Stomach (tissue), 9 donors: ENCODE measurements around the gene HERPUD1. TPM values are rescaled to one million over a fixed set of nuclear protein-coding genes. Genes with fewer than 3 reads are reported as not detected.

Source experiments
- DNase-seq, 2 donors: peaks; one replicate each; pipeline versions ENCODE4 v3.0.0 to v3.0.0-alpha.2; 2013 to 2019
- H3K27ac ChIP-seq, 5 donors: fragments of 200-600 bp in 4 of 5; sonication (generic) in 4 of 5; one replicate each; pipeline ENCODE4 v1.5.1; 2013 to 2019; ENCODE audit warnings: mild to moderate bottlenecking in 1 of 5, moderate library complexity in 1 of 5
- H3K27me3 ChIP-seq, 3 donors: fragments of 200-600 bp; sonication (generic); one replicate each; pipeline ENCODE4 v1.5.1; 2017 to 2019; ENCODE audit warnings: mixed run types in 1 of 3
- H3K36me3 ChIP-seq, 4 donors: fragments of 200-600 bp; sonication (generic); 1 replicate in 3 of 4; 2 replicates in 1 of 4; pipeline ENCODE4 v1.5.1; 2016 to 2019
- H3K4me1 ChIP-seq, 4 donors: fragments of 200-600 bp; sonication (generic); one replicate each; pipeline ENCODE4 v1.5.1; 2016 to 2019
- H3K4me3 ChIP-seq, 4 donors: fragments of 200-600 bp; sonication (generic) in 3 of 4; one replicate each; pipeline ENCODE4 v1.5.1; 2016 to 2019; ENCODE audit warnings: mild to moderate bottlenecking in 1 of 4
- H3K9me3 ChIP-seq, 4 donors: fragments of 200-600 bp; sonication (generic); one replicate each; pipeline ENCODE4 v1.5.1; 2016 to 2019
- CTCF ChIP-seq, 7 experiments: fragments of 450-650 bp in 4 of 7; fragments of 200-600 bp in 3 of 7; sonication (generic) in 3 of 7; IDR thresholded peaks; one replicate each; pipeline ENCODE4 v1.5.1; 2016 to 2019; ENCODE audit warnings: antibody characterized with exemption in 7 of 7, control low read depth in 2 of 7, mild to moderate bottlenecking in 1 of 7
- EP300 ChIP-seq: sonication (generic); formaldehyde crosslinking; IDR thresholded peaks from one replicate; pipeline ENCODE4 v1.6.1; 2017; ENCODE audit warnings: antibody characterized with exemption
- POLR2A ChIP-seq, 4 donors: fragments of 450-650 bp; IDR thresholded peaks; one replicate each; pipeline ENCODE4 v1.6.1; 2016; ENCODE audit warnings: antibody characterized with exemption in 4 of 4, control low read depth in 2 of 4, mild to moderate bottlenecking in 1 of 4, moderate library complexity in 1 of 4
- POLR2AphosphoS5 ChIP-seq, 3 donors: sonication (generic); formaldehyde crosslinking; IDR thresholded peaks; one replicate each; pipeline ENCODE4 v1.6.1; 2016; ENCODE audit warnings: antibody characterized with exemption in 3 of 3
- WGBS, 5 donors: extraction: QIAGEN DNeasy Blood & Tissue Kit in 3 of 5; methylation state at CpG; one replicate each; pipeline versions ENCODE4 v1.1.5 to v1.1.7; 2013 to 2018; 5-methylcytosine and 5-hydroxymethylcytosine counted together
- intact Hi-C: fragments of 100-400 bp; cut with DNase I; formaldehyde crosslinking; loops from one replicate; pipeline ENCODE4 v1.15.1; 2023; ENCODE audit warnings: low total_unique reads
- polyA plus RNA-seq, 3 donors: library from polyadenylated mRNA; stranded (reverse); fragments of 200-250 nt; gene quantifications; one replicate each; pipeline ENCODE4 v1.2.3, GENCODE V29; 2013
- total RNA-seq, 5 donors: library from RNA; depleted of rRNA; stranded (reverse); fragments of >200 nt; gene quantifications; one replicate each; pipeline versions ENCODE4 v1.1.0 to v1.2.3, GENCODE V29; 2014 to 2016
- donor health status: healthy with polysubstance abuse.
- donor health status: Bipolar disorder and iron deficiency.
- donor health status: healthy.

The HERPUD1 gene
- total and polyA plus RNA-seq, 8 donors = 2.6 to 329 (median 74.7) TPM

- no peaks in the 10 kb centered on the region for H3K27me3 ChIP-seq
- WGBS, 5 donors = 82 to 86% (median 86%) methylated on average over 15 to 16 of the region's 16 CpGs
- peaks cover 0 to 30% (median 20%) of the 10 kb centered on the region in 4 donors for H3K4me1 ChIP-seq
- H3K27ac ChIP-seq = no peak overlapping the region
- intact Hi-C loops = no loop called here
- no peaks in the 10 kb centered on the region for H3K36me3 ChIP-seq
- H3K4me3 ChIP-seq = no peak overlapping the region
- DNase-seq = no peak
- no peaks in the 10 kb centered on the region for H3K9me3 ChIP-seq
- TF ChIP-seq POLR2A (IDR thresholded peaks at IDR 0.05) (no peak), CTCF (IDR thresholded peaks at IDR 0.05) (no peak), POLR2AphosphoS5 (IDR thresholded peaks at IDR 0.05) (no peak), EP300 (no peak)
These were observed 49.1 kb downstream of the HERPUD1 start for GRCh38 chr16:56980792-56981724.

GRCh38 chr16:56981729-56982271, 49.9 kb downstream of the HERPUD1 start:
- no peaks in the 10 kb centered on the region for H3K9me3 ChIP-seq
- H3K4me1 ChIP-seq = peaks cover 0 to 36% (median 24%) of the 10 kb centered on the region in 4 donors
- 85 to 94% (median 89%) methylated on average over 7 to 12 of the region's 12 CpGs for WGBS, 5 donors
- H3K4me3 ChIP-seq = no peak overlapping the region
- H3K36me3 ChIP-seq = no peaks in the 10 kb centered on the region
- intact Hi-C loops = no loop called here
- H3K27ac ChIP-seq = no peak overlapping the region
- TF ChIP-seq POLR2AphosphoS5 (IDR thresholded peaks at IDR 0.05) (no peak), CTCF (IDR thresholded peaks at IDR 0.05) (no peak), EP300 (no peak), POLR2A (IDR thresholded peaks at IDR 0.05) (no peak)
- H3K27me3 ChIP-seq = no peaks in the 10 kb centered on the region
- DNase-seq = no peak

- H3K27ac ChIP-seq = no peak overlapping the region
- intact Hi-C loops = no loop called here
- 85 to 95% (median 92%) methylated on average over 2 of the region's 2 CpGs for WGBS, 5 donors
These were observed 50.8 kb downstream of the HERPUD1 start for GRCh38 chr16:56982695-56983094.

More at GRCh38 chr16:56982695-56983094, 50.8 kb downstream of the HERPUD1 start:
- DNase-seq = no peak
- Histone ChIP-seq H3K9me3 (no peaks in the 10 kb centered on the region), H3K27me3 (no peaks in the 10 kb centered on the region), H3K36me3 (no peaks in the 10 kb centered on the region), H3K4me3 (no peak overlapping the region), H3K4me1 (peaks cover 0 to 37% (median 26%) of the 10 kb centered on the region in 4 donors)
- TF ChIP-seq POLR2AphosphoS5 (IDR thresholded peaks at IDR 0.05) (no peak), POLR2A (IDR thresholded peaks at IDR 0.05) (no peak), CTCF (IDR thresholded peaks at IDR 0.05) (no peak), EP300 (no peak)
